Suprapubic skin (tissue), 4 donors: ENCODE results near the gene FAM3A. TPM values are rescaled to one million over a fixed set of nuclear protein-coding genes. Genes with fewer than 3 reads are reported as not detected.
A peak's percentile ranks its signal among the peaks of the same experiment; 100 is the strongest.

Experiments
- DNase-seq, 2 donors: peaks; one replicate each; pipeline ENCODE4 v3.0.0-alpha.2; 2019; ENCODE audit warnings: low spot score in 2 of 2
- H3K27ac ChIP-seq: fragments of 200-600 bp; sonication (generic); one replicate; pipeline ENCODE4 v1.5.1; 2019
- H3K27me3 ChIP-seq: fragments of 200-600 bp; sonication (generic); one replicate; pipeline ENCODE4 v1.5.1; 2019
- H3K36me3 ChIP-seq: fragments of 200-600 bp; sonication (generic); one replicate; pipeline ENCODE4 v1.5.1; 2019
- H3K4me1 ChIP-seq: fragments of 200-600 bp; sonication (generic); one replicate; pipeline ENCODE4 v1.5.1; 2019
- H3K4me3 ChIP-seq: fragments of 200-600 bp; sonication (generic); one replicate; pipeline ENCODE4 v1.5.1; 2019; ENCODE audit warnings: mild to moderate bottlenecking
- H3K9me3 ChIP-seq: fragments of 200-600 bp; sonication (generic); one replicate; pipeline ENCODE4 v1.5.1; 2019
- EP300 ChIP-seq: sonication (generic); formaldehyde crosslinking; IDR thresholded peaks from one replicate; pipeline ENCODE4 v1.6.1; 2017; ENCODE audit warnings: antibody characterized with exemption
- POLR2A ChIP-seq, 2 donors: fragments of 450-650 bp; IDR thresholded peaks; one replicate each; pipeline ENCODE4 v1.6.1; 2017; ENCODE audit warnings: antibody characterized with exemption in 2 of 2, mild to moderate bottlenecking in 2 of 2, moderate library complexity in 2 of 2
- POLR2AphosphoS5 ChIP-seq, 3 donors: sonication (generic); formaldehyde crosslinking; IDR thresholded peaks; one replicate each; pipeline ENCODE4 v1.6.1; 2017; ENCODE audit warnings: antibody characterized with exemption in 3 of 3
- WGBS: methylation state at CpG from one replicate; pipeline ENCODE4 v1.1.5; 2018; 5-methylcytosine and 5-hydroxymethylcytosine counted together
- total RNA-seq, 4 donors: library from RNA; depleted of rRNA; stranded (reverse); fragments of >200 nt; gene quantifications; one replicate each; pipeline ENCODE4 v1.1.0, GENCODE V29; 2016
- TF ChIP-seq, protein P1 (sequence below), 2 donors: fragments of 200-600 bp in 1 of 2; fragments of 450-650 bp in 1 of 2; sonication (generic) in 1 of 2; IDR thresholded peaks; one replicate each; pipeline ENCODE4 v1.5.1; 2016 to 2019; ENCODE audit warnings: antibody characterized with exemption in 2 of 2, mild to moderate bottlenecking in 1 of 2, moderate library complexity in 1 of 2

Gene FAM3A
- total RNA-seq, 4 donors from 2014 or later, result 33.5 to 40.6 (median 36.6) TPM

DNA sequence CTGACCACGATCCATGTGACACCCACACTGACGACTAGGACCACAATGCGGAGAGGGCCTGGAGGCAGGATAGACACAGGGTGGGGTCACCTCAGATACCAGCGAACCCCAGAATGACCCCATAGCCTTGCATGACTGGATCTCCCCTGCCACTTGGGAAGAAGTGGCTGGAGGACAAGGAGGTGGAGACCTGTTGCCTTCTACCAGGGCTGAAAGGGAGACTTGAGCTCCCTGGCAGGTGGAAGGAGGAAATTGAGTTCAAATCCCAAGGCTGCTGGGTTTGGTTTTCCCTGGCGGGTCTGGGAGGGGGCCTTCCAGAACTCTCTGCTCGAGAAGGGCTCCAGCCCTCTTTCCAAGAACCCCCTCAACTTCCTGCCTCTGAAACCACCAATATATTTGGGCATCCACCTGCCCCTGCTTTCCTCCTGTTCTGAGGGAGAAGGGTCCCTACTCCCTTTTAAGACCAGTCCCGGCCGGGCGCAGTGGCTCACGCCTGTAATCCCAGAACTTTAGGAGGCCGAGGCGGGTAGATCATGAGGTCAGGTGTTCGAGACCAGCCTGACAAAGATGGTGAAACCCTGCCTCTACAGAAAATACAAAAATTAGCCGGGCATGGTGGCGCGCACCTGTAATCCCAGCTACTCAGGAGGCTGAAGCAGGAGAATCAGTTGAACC, 3.0 kb downstream of the FAM3A start:
- H3K4me1 ChIP-seq, result peaks cover 16% of the 10 kb centered on the region
- peaks cover 5% of the 10 kb centered on the region for H3K36me3 ChIP-seq
- TF ChIP-seq, protein P1, sequence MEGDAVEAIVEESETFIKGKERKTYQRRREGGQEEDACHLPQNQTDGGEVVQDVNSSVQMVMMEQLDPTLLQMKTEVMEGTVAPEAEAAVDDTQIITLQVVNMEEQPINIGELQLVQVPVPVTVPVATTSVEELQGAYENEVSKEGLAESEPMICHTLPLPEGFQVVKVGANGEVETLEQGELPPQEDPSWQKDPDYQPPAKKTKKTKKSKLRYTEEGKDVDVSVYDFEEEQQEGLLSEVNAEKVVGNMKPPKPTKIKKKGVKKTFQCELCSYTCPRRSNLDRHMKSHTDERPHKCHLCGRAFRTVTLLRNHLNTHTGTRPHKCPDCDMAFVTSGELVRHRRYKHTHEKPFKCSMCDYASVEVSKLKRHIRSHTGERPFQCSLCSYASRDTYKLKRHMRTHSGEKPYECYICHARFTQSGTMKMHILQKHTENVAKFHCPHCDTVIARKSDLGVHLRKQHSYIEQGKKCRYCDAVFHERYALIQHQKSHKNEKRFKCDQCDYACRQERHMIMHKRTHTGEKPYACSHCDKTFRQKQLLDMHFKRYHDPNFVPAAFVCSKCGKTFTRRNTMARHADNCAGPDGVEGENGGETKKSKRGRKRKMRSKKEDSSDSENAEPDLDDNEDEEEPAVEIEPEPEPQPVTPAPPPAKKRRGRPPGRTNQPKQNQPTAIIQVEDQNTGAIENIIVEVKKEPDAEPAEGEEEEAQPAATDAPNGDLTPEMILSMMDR (IDR thresholded peaks at IDR 0.05), result no peak
- TF ChIP-seq EP300 (no peak), POLR2A (IDR thresholded peaks at IDR 0.05) (no peak), POLR2AphosphoS5 (IDR thresholded peaks at IDR 0.05) (no peak)
- no peaks in the 10 kb centered on the region for H3K9me3 ChIP-seq
- H3K27me3 ChIP-seq, result no peaks in the 10 kb centered on the region
- no peak overlapping the region for H3K27ac ChIP-seq
- WGBS, result 89% methylated on average over 16 of the region's 16 CpGs
- no peak for DNase-seq
- no peak overlapping the region for H3K4me3 ChIP-seq

DNA sequence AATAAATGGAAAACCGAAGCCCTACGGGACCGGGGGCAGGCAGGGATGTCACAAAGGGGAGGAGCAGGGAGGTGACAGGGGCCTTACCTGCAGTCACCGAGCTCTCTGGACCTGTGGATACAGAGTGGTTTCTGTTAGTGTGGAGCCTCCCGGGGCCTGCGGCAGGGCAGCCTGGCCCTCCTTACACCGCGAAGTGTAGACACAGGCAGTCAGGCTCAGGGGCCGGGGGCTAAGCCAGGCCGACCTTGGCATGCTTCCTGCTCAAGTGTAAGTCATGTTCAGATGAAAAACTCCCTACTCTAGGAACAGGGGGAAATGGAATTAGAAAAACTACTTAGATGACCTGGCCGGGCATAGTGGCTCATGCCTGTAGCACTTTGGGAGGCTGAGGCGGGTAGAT, 4.3 kb downstream of the FAM3A start:
- TF ChIP-seq EP300, result no peak
- Histone ChIP-seq H3K4me1 (peaks cover 5% of the 10 kb centered on the region), H3K27me3 (no peaks in the 10 kb centered on the region), H3K27ac (no peak overlapping the region), H3K9me3 (no peaks in the 10 kb centered on the region), H3K36me3 (peaks cover 11% of the 10 kb centered on the region), H3K4me3 (no peak overlapping the region)
- DNase-seq, result no peak
- 76% methylated on average over 12 of the region's 12 CpGs for WGBS

DNA sequence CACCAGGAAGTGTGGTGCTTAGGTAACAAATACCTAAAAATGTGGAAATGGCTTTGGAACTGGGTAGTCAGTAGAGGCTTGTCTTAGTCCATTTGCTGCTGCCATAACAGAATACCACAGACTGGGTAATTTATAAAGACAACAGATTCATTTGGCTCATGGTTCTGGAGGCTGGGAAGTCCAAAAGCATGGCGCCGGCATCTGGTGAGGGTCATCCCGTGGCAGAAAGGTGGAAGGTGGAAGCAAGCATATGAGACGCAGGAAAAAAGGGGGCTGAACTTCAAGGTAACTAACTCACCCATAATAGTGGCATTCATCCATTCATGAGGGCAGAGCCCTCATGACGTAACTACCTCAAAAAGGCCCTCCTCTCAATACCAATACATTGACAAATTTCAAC, 6.6 kb downstream of the FAM3A start:
- H3K27me3 ChIP-seq, result no peaks in the 10 kb centered on the region
- H3K36me3 ChIP-seq, result peaks cover 27% of the 10 kb centered on the region
- no peak overlapping the region for H3K27ac ChIP-seq
- TF ChIP-seq EP300, result no peak
- TF ChIP-seq POLR2AphosphoS5 (IDR thresholded peaks at IDR 0.05), result no peak
- TF ChIP-seq POLR2A (IDR thresholded peaks at IDR 0.05), result no peak
- TF ChIP-seq, protein P1 (IDR thresholded peaks at IDR 0.05), result no peak
- no peak for DNase-seq
- H3K4me1 ChIP-seq, result no peaks in the 10 kb centered on the region
- H3K9me3 ChIP-seq, result no peaks in the 10 kb centered on the region
- WGBS, result 89% methylated on average over 5 of the region's 5 CpGs
- H3K4me3 ChIP-seq, result no peak overlapping the region

DNA sequence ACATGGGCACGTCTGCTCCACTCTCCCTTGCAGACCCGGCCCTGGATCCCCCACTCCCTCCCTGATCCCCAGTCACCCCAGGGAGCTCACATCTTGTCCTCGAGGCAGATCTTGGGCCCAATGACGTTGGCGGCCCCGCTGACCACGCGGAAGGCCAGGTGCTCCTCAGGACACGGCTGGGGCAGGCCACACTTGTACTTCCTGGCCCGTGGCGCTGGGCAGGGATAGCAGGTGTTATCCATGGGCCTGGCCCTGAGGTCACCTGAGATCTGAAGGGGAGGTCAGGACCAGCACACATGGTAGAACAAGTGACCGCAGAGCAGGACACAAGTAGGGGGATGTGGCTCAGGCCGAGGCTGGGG, 7.7 kb downstream of the FAM3A start:
- Histone ChIP-seq H3K36me3 (peaks cover 27% of the 10 kb centered on the region), H3K27ac (no peak overlapping the region), H3K27me3 (no peaks in the 10 kb centered on the region), H3K4me3 (no peak overlapping the region), H3K4me1 (no peaks in the 10 kb centered on the region), H3K9me3 (no peaks in the 10 kb centered on the region)
- TF ChIP-seq POLR2AphosphoS5 (IDR thresholded peaks at IDR 0.05) (no peak), POLR2A (IDR thresholded peaks at IDR 0.05) (no peak), EP300 (no peak)
- TF ChIP-seq, protein P1 (IDR thresholded peaks at IDR 0.05), result no peak
- DNase-seq, result peak in 1 of 2 donors; percentile 62
- 78% methylated on average over 4 of the region's 13 CpGs for WGBS

DNA sequence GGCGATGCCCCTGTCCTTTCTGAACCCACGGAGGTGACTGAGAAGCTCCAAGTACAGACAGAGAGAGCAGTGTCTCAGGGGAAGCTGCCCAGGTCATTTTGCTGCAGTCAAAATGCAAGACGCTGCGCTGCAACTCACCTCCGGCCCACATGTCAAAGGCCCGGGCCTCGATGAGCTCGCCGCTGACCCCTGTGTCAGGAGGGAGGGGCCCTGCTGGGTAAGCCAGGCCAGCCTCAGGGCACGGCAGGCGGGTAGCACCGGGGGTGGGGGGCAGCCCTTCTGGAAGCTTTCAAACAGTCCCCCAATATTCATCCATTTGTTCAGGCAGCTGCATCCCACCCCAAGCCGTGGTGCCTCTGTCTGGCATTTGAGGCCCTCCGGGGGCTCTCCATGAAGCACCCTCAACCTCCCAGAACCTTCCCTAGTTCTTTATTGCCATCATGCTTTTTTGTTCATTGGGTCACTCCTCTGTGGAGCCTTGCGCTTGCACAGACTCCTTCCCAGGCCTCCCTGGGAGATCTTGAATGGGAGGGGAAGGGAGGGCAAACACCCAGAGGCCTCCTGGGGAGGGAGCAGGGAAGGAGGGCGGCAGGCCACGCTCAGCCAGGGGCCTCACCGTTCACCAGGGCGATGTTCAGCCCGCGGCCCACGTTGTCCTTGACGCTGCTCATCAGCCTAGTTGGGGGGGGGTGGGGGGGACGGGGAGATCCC, 8.2 kb downstream of the FAM3A start:
- no peak overlapping the region for H3K4me3 ChIP-seq
- H3K9me3 ChIP-seq, result no peaks in the 10 kb centered on the region
- DNase-seq, result no peak
- TF ChIP-seq POLR2AphosphoS5 (IDR thresholded peaks at IDR 0.05), result no peak
- TF ChIP-seq EP300, result no peak
- no peak for TF ChIP-seq POLR2A (IDR thresholded peaks at IDR 0.05)
- TF ChIP-seq, protein P1 (IDR thresholded peaks at IDR 0.05), result no peak
- peaks cover 27% of the 10 kb centered on the region for H3K36me3 ChIP-seq
- 88% methylated on average over 11 of the region's 24 CpGs for WGBS
- H3K4me1 ChIP-seq, result no peaks in the 10 kb centered on the region
- H3K27me3 ChIP-seq, result no peaks in the 10 kb centered on the region
- no peak overlapping the region for H3K27ac ChIP-seq
